CD14-positive monocyte (primary cell): ENCODE measurements around the gene ZNF385C. TPM values are rescaled to one million over a fixed set of nuclear protein-coding genes. Genes with fewer than 3 reads are reported as not detected.

Experiments
- DNase-seq, 3 donors: peaks; one replicate each; pipeline ENCODE4 v3.0.0-alpha.2; 2011 to 2022
- H2AFZ ChIP-seq: 2 replicates; pipeline ENCODE4 v1.6.0; 2012; ENCODE audit warnings: mild to moderate bottlenecking, low read depth, low read length, inconsistent platforms; ENCODE audit not compliant: insufficient read depth, poor library complexity, severe bottlenecking
- H3K27ac ChIP-seq, 2 donors: 1 replicate in 1 of 2; 2 replicates in 1 of 2; pipeline ENCODE4 v1.5.1; 2012 to 2013; ENCODE audit warnings: low read length in 2 of 2, control low read depth in 1 of 2, inconsistent platforms in 1 of 2, low read depth in 1 of 2, mild to moderate bottlenecking in 1 of 2
- H3K27me3 ChIP-seq, 2 donors: one replicate each; pipeline versions ENCODE4 v1.6.0 to v1.6.1; 2011 to 2013; ENCODE audit warnings: low read length in 2 of 2; ENCODE audit not compliant: control insufficient read depth in 2 of 2, insufficient read depth in 2 of 2
- H3K36me3 ChIP-seq, 2 donors: replicated peaks in 1 of 2; 1 replicate in 1 of 2; 2 replicates in 1 of 2; pipeline versions ENCODE4 v1.5.1 to v1.6.1; 2012 to 2013; ENCODE audit warnings: low read length in 2 of 2, control low read depth in 1 of 2, inconsistent platforms in 1 of 2, mild to moderate bottlenecking in 1 of 2; ENCODE audit not compliant: insufficient read depth in 2 of 2, control insufficient read depth in 1 of 2
- H3K4me1 ChIP-seq, 2 donors: 1 replicate in 1 of 2; 2 replicates in 1 of 2; pipeline versions ENCODE4 v1.5.1 to v1.6.1; 2012 to 2013; ENCODE audit warnings: low read length in 2 of 2, control low read depth in 1 of 2, inconsistent platforms in 1 of 2, mild to moderate bottlenecking in 1 of 2, moderate library complexity in 1 of 2; ENCODE audit not compliant: insufficient read depth in 2 of 2, control insufficient read depth in 1 of 2
- H3K4me2 ChIP-seq: replicated peaks from 2 replicates; pipeline ENCODE3; 2012; ENCODE audit warnings: low read length, moderate library complexity, mild to moderate bottlenecking; ENCODE audit not compliant: poor library complexity, severe bottlenecking; ENCODE audit errors: extremely low read depth
- H3K4me3 ChIP-seq, 3 experiments: fragments of 200-600 bp in 1 of 3; sonication (generic) in 1 of 3; replicated peaks in 1 of 3; 1 replicate in 2 of 3; 2 replicates in 1 of 3; pipeline ENCODE4 v1.5.1; 2011 to 2013; ENCODE audit warnings: low read length in 3 of 3, mild to moderate bottlenecking in 3 of 3, control low read depth in 2 of 3, low read depth in 2 of 3, inconsistent platforms in 1 of 3, moderate library complexity in 1 of 3
- H3K79me2 ChIP-seq: 2 replicates; pipeline ENCODE4 v1.6.0; 2012; ENCODE audit warnings: mild to moderate bottlenecking, control low read depth, inconsistent platforms, low read length, moderate library complexity; ENCODE audit not compliant: insufficient read depth
- H3K9ac ChIP-seq: 2 replicates; pipeline ENCODE4 v1.6.0; 2017; ENCODE audit warnings: low read length, mild to moderate bottlenecking; ENCODE audit not compliant: insufficient read depth, poor library complexity, severe bottlenecking
- H3K9me3 ChIP-seq, 2 donors: replicated peaks in 1 of 2; 1 replicate in 1 of 2; 2 replicates in 1 of 2; pipeline versions ENCODE4 v1.5.1 to v1.6.1; 2012 to 2013; ENCODE audit warnings: low read length in 2 of 2, control low read depth in 1 of 2; ENCODE audit not compliant: control insufficient read depth in 1 of 2, insufficient read depth in 1 of 2
- H4K20me1 ChIP-seq: 2 replicates; pipeline ENCODE4 v1.6.0; 2012; ENCODE audit warnings: mild to moderate bottlenecking, low read length, control low read depth, moderate library complexity; ENCODE audit not compliant: insufficient read depth
- H3K27ac Mint-ChIP-seq, 7 donors: one replicate each; pipeline ENCODE4 v1.8.0; 2020; ENCODE audit warnings: mild to moderate bottlenecking in 7 of 7, mixed read lengths in 7 of 7, moderate library complexity in 6 of 7, inconsistent platforms in 2 of 7
- H3K27me3 Mint-ChIP-seq, 3 donors: one replicate each; pipeline ENCODE4 v1.8.0; 2021 to 2022; ENCODE audit warnings: low read depth in 3 of 3, mild to moderate bottlenecking in 3 of 3, mixed read lengths in 3 of 3, moderate library complexity in 3 of 3, inconsistent platforms in 1 of 3
- H3K36me3 Mint-ChIP-seq, 2 donors: one replicate each; pipeline ENCODE4 v1.8.0; 2020; ENCODE audit warnings: mixed read lengths in 2 of 2, inconsistent platforms in 1 of 2, mild to moderate bottlenecking in 1 of 2
- H3K4me1 Mint-ChIP-seq: one replicate; pipeline ENCODE4 v1.8.0; 2020; ENCODE audit warnings: mild to moderate bottlenecking, mixed read lengths
- H3K4me3 Mint-ChIP-seq, 2 donors: one replicate each; pipeline ENCODE4 v1.8.0; 2020; ENCODE audit warnings: mild to moderate bottlenecking in 2 of 2, mixed read lengths in 2 of 2, moderate library complexity in 1 of 2
- H3K9me3 Mint-ChIP-seq, 7 donors: one replicate each; pipeline ENCODE4 v1.8.0; 2020 to 2022; ENCODE audit warnings: mixed read lengths in 7 of 7, mild to moderate bottlenecking in 6 of 7, moderate library complexity in 6 of 7, inconsistent platforms in 2 of 7
- WGBS: methylation state at CpG from one replicate; pipeline ENCODE4 v1.1.5; 2013; ENCODE audit warnings: missing lambda C conversion rate; ENCODE audit not compliant: insufficient coverage; 5-methylcytosine and 5-hydroxymethylcytosine counted together
- intact Hi-C, 2 donors: fragments of 100-400 bp; cut with micrococcal nuclease; formaldehyde crosslinking; loops; one replicate each; pipeline versions ENCODE4 v1.15.0 to v1.15.1; 2023
- polyA plus RNA-seq, 3 donors: library from polyadenylated mRNA; depleted of rRNA in 1 of 3; unstranded in 2 of 3; stranded (reverse) in 1 of 3; fragments of 300-500 nt in 2 of 3; fragments of >200 nt in 1 of 3; fragmentation: Illumina TruSeq in 2 of 3; gene quantifications; 1 replicate in 2 of 3; 2 replicates in 1 of 3; pipeline ENCODE4 v1.2.3, GENCODE V29; 2012 to 2021
- TF ChIP-seq, protein P1 (sequence below): fragments of 200-600 bp; IDR thresholded peaks from one replicate; pipeline ENCODE4 v1.8.0; 2022; ENCODE audit warnings: antibody characterized with exemption, mild to moderate bottlenecking

ZNF385C gene
- polyA plus RNA-seq, 3 donors: 0.09 to 0.55 TPM; not detected in 1

DNA sequence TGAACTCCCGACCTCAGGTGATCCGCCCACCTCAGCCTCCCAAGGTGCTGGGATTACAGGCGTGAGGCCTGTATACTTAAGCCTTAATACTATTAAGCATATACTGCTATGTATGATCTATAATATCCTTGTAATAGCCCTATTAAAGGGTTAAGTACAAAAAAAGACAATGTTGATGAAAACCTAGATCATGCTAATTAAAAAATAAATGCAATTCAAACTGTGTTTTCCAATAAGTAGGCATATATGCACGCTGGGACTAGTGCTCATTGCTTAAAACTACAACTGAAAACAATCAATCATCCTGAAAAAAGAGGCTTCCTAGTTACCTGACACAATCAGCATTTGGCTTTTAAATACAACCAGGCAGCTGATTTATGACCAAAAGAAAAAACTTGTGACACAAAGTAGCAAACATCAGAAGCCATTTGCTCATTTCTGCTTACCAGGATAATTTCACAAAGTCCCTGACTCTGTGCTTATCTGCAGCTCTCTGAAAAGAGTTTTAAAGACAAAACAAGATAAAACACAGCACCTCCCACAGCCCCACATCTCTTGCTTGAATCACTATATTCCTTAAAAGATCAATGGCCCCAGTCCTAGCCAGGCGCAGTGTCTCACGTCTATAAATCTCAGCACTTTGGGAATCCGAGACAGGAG lies 11.1 kb downstream of the ZNF385C start:
- Histone ChIP-seq H3K36me3 (no peaks in the 10 kb centered on the region), H3K27me3 (no peaks in the 10 kb centered on the region), H2AFZ (no peak overlapping the region), H3K4me2 (no peak overlapping the region), H3K9ac (no peak overlapping the region), H3K4me1 (no peaks in the 10 kb centered on the region), H3K9me3 (no peaks in the 10 kb centered on the region), H3K4me3 (no peak overlapping the region), H4K20me1 (no peaks in the 10 kb centered on the region), H3K27ac (no peak overlapping the region), H3K79me2 (no peaks in the 10 kb centered on the region)
- peaks cover 5 to 7% (median 6%) of the 10 kb centered on the region in 3 donors for H3K27me3 Mint-ChIP-seq
- H3K4me1 Mint-ChIP-seq: no peaks in the 10 kb centered on the region
- H3K36me3 Mint-ChIP-seq: no peaks in the 10 kb centered on the region
- no peak overlapping the region for H3K27ac Mint-ChIP-seq
- WGBS: 67% methylated on average over 1 of the region's 7 CpGs
- TF ChIP-seq, protein P1, sequence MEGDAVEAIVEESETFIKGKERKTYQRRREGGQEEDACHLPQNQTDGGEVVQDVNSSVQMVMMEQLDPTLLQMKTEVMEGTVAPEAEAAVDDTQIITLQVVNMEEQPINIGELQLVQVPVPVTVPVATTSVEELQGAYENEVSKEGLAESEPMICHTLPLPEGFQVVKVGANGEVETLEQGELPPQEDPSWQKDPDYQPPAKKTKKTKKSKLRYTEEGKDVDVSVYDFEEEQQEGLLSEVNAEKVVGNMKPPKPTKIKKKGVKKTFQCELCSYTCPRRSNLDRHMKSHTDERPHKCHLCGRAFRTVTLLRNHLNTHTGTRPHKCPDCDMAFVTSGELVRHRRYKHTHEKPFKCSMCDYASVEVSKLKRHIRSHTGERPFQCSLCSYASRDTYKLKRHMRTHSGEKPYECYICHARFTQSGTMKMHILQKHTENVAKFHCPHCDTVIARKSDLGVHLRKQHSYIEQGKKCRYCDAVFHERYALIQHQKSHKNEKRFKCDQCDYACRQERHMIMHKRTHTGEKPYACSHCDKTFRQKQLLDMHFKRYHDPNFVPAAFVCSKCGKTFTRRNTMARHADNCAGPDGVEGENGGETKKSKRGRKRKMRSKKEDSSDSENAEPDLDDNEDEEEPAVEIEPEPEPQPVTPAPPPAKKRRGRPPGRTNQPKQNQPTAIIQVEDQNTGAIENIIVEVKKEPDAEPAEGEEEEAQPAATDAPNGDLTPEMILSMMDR: no peak
- intact Hi-C loops: no loop called here
- no peaks in the 10 kb centered on the region for H3K9me3 Mint-ChIP-seq
- DNase-seq: no peak
- no peak overlapping the region for H3K4me3 Mint-ChIP-seq

DNA sequence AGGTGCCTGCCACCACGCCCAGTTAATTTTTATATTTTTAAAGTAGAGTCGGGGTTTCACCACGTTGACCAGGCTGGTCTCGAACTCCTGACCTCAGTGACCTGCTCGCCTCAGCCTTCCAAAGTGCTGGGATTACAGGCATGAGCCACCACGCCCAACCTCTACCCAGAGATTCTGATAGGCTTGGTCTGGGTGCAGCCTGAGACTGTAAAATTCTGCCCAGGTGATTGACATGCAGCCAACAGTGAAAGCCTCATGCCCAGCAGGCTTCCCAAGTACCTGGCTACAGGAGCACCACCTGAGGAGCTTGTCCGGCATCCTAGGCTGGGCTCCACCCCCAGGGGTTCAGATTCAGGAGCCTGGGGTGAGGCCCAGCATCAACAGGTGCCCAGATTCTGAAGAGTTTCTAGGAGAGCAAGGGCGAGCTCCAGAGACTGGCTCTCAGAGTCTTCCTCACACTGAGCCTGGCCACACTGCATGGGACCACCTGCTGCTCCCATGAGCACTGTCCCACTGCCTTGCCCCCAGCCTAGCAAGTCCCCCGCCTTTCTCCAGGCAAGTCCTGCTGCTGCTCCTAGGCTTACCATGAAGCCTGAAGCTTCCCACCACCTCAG lies 16.6 kb downstream of the ZNF385C start:
- Histone ChIP-seq H3K79me2 (no peaks in the 10 kb centered on the region), H2AFZ (no peak overlapping the region), H3K4me2 (no peak overlapping the region), H3K4me1 (no peaks in the 10 kb centered on the region), H3K27me3 (no peaks in the 10 kb centered on the region), H3K9me3 (no peaks in the 10 kb centered on the region), H3K4me3 (no peak overlapping the region), H3K36me3 (no peaks in the 10 kb centered on the region), H4K20me1 (no peaks in the 10 kb centered on the region), H3K27ac (no peak overlapping the region), H3K9ac (no peak overlapping the region)
- no peak for DNase-seq
- intact Hi-C loops: no loop called here
- H3K36me3 Mint-ChIP-seq: no peaks in the 10 kb centered on the region
- no peak overlapping the region for H3K27ac Mint-ChIP-seq
- H3K4me3 Mint-ChIP-seq: no peak overlapping the region
- H3K27me3 Mint-ChIP-seq: peaks cover 2 to 4% (median 2%) of the 10 kb centered on the region in 3 donors
- TF ChIP-seq, protein P1: no peak
- no peaks in the 10 kb centered on the region for H3K4me1 Mint-ChIP-seq
- peaks cover 0 to 2% (median 0%) of the 10 kb centered on the region in 7 donors for H3K9me3 Mint-ChIP-seq
- 96% methylated on average over 9 of the region's 9 CpGs for WGBS
